Cardiac muscle cell (in vitro differentiated cells and primary cell): ENCODE data around the gene UBA5. TPM values are rescaled to one million over a fixed set of nuclear protein-coding genes. Genes with fewer than 3 reads are reported as not detected.

Experiments
- DNase-seq, 2 donors: peaks; one replicate each; pipeline versions ENCODE4 v3.0.0 to v3.0.0-alpha.2; 2010 to 2017; ENCODE audit warnings: low read depth in 1 of 2, low spot score in 1 of 2
- H3K27ac ChIP-seq: fragments of 200-600 bp; sonication (generic); 2 replicates; pipeline ENCODE4 v1.5.1; 2016
- H3K27me3 ChIP-seq: fragments of 200-600 bp; sonication (generic); 2 replicates; pipeline ENCODE4 v1.6.0; 2016; ENCODE audit warnings: control low read depth
- H3K36me3 ChIP-seq: fragments of 200-600 bp; sonication (generic); 2 replicates; pipeline ENCODE4 v1.5.1; 2016; ENCODE audit warnings: control low read depth
- H3K4me1 ChIP-seq: fragments of 200-600 bp; sonication (generic); 2 replicates; pipeline ENCODE4 v1.8.1; 2017; ENCODE audit warnings: low read depth, mild to moderate bottlenecking, mixed run types
- H3K4me3 ChIP-seq: fragments of 200-600 bp; sonication (generic); 2 replicates; pipeline ENCODE4 v1.5.1; 2016; ENCODE audit warnings: mild to moderate bottlenecking
- H3K9me3 ChIP-seq: fragments of 200-600 bp; sonication (generic); 2 replicates; pipeline ENCODE4 v1.5.1; 2017; ENCODE audit warnings: low read depth, mild to moderate bottlenecking, control low read depth
- CTCF ChIP-seq: IDR thresholded peaks from 2 replicates; pipeline ENCODE4 v1.5.1; 2012; ENCODE audit warnings: low read depth, mild to moderate bottlenecking, low read length
- polyA plus RNA-seq: library from polyadenylated mRNA; unstranded; fragments of >200 nt; fragmentation: Nextera tagmentation; extraction: Ambion mirVana; gene quantifications from 2 replicates; pipeline ENCODE4 v1.2.1, GENCODE V29; 2016
- total RNA-seq: library from RNA; depleted of rRNA; stranded (reverse); fragments of >200 nt; gene quantifications from 2 replicates; pipeline ENCODE4 v1.2.3, GENCODE V29; 2016

The UBA5 gene
- total and polyA plus RNA-seq, 2 experiments from 2014 or later, result 38.3 to 107 TPM

- TF ChIP-seq CTCF, result no peak
- Histone ChIP-seq H3K9me3 (no peaks in the 10 kb centered on the region), H3K27me3 (no peaks in the 10 kb centered on the region), H3K4me3 (no peak overlapping the region), H3K27ac (no peak overlapping the region), H3K4me1 (no peaks in the 10 kb centered on the region), H3K36me3 (peaks cover 4% of the 10 kb centered on the region)
- DNase-seq, result no peak
Observed at GRCh38 chr3:132642539-132642847, 17.6 kb upstream of the UBA5 start.

- Histone ChIP-seq H3K36me3 (no peaks in the 10 kb centered on the region), H3K27ac (peak overlapping the region; percentile 32), H3K27me3 (no peaks in the 10 kb centered on the region), H3K4me1 (no peaks in the 10 kb centered on the region), H3K9me3 (no peaks in the 10 kb centered on the region), H3K4me3 (no peak overlapping the region)
- DNase-seq, result no peak
- TF ChIP-seq CTCF, result no peak
Observed at GRCh38 chr3:132643366-132643765, 16.8 kb upstream of the UBA5 start.

- H3K4me1 ChIP-seq, result no peaks in the 10 kb centered on the region
- H3K36me3 ChIP-seq, result no peaks in the 10 kb centered on the region
- H3K9me3 ChIP-seq, result no peaks in the 10 kb centered on the region
- no peaks in the 10 kb centered on the region for H3K27me3 ChIP-seq
- no peak for TF ChIP-seq CTCF
- H3K4me3 ChIP-seq, result no peak overlapping the region
- DNase-seq, result no peak
- no peak overlapping the region for H3K27ac ChIP-seq
Observed at GRCh38 chr3:132645058-132645457, 15.1 kb upstream of the UBA5 start.

- Histone ChIP-seq H3K9me3 (no peaks in the 10 kb centered on the region), H3K27ac (no peak overlapping the region), H3K4me3 (no peak overlapping the region), H3K27me3 (no peaks in the 10 kb centered on the region), H3K36me3 (no peaks in the 10 kb centered on the region), H3K4me1 (no peaks in the 10 kb centered on the region)
- DNase-seq, result no peak
- TF ChIP-seq CTCF, result no peak
Observed at GRCh38 chr3:132650153-132650552, 10.0 kb upstream of the UBA5 start.

GRCh38 chr3:132652640-132653270 lies 7.4 kb upstream of the UBA5 start:
- no peak for TF ChIP-seq CTCF
- DNase-seq, result peak in 1 of 2 donors; percentile 20
- Histone ChIP-seq H3K36me3 (no peaks in the 10 kb centered on the region), H3K27me3 (no peaks in the 10 kb centered on the region), H3K27ac (no peak overlapping the region), H3K9me3 (no peaks in the 10 kb centered on the region), H3K4me1 (no peaks in the 10 kb centered on the region), H3K4me3 (no peak overlapping the region)

- Histone ChIP-seq H3K9me3 (no peaks in the 10 kb centered on the region), H3K4me3 (no peak overlapping the region), H3K36me3 (no peaks in the 10 kb centered on the region), H3K4me1 (peaks cover 8% of the 10 kb centered on the region), H3K27ac (no peak overlapping the region), H3K27me3 (no peaks in the 10 kb centered on the region)
- no peak for TF ChIP-seq CTCF
- DNase-seq, result no peak
Observed at GRCh38 chr3:132654190-132654589, 5.9 kb upstream of the UBA5 start.
